T-helper 2 cell treated with Interferon-gamma antibody and Interleukin-4, amounts not matched to agents 100 ng/mL and 5 ng/mL, for 36 hours (primary cell): Measurements from ENCODE around the gene GATAD2A. TPM values are rescaled to one million over a fixed set of nuclear protein-coding genes. Genes with fewer than 3 reads are reported as not detected.

Source experiments
- intact Hi-C: fragments of 100-400 bp; cut with micrococcal nuclease; formaldehyde crosslinking; loops from one replicate; pipeline ENCODE4 v1.15.1; 2023
- total RNA-seq: library from RNA; stranded (reverse); gene quantifications from 2 replicates; pipeline ENCODE4 v1.2.3, GENCODE V29; 2022

The GATAD2A gene
- total RNA-seq, 1 donor from 2014 or later: 123 TPM

DNA sequence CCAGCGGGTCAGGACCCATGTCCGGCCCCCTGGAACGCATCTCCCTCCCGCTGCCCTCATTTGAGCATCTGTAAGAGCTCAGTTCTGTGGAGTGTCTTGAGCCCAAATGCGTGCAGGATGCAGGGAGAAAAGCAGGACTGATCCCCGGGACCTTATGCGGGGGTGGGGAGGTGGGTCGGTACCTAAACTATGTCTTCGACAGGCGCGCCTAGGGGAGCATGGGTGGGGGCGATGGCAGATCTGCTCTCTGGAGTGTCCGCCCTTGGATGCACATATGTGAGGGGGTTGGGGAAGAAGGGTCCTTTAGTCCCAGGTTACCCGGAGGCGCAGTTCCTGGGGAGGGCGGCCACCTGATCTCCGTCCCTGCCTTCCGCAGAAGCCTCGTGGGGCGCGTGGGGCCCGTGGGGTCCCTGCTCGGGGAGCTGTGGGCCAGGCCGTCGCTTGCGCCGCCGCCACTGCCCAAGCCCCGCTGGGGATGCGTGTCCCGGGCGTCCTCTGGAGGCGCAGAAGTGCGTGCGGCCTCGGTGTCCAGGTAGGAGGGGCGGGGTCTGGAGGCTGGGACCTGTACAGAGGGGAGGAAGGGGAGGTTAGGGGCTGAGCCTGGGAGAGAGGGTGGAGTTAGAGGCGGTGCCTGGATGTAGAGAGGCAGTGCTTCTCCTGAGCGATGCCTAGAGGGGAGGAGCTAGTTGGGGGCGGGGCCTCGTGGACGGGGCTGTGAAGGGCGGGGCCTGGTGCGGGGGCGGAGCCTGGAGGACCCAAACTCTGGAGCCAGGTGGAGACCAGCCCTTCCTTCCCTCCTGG lies 135.4 kb downstream of the GATAD2A start:
- intact Hi-C loops: loop anchor here (5.0 kb wide), 1 partner anchor 86 kb away; the partner anchor contains the start of gene LPAR2

DNA sequence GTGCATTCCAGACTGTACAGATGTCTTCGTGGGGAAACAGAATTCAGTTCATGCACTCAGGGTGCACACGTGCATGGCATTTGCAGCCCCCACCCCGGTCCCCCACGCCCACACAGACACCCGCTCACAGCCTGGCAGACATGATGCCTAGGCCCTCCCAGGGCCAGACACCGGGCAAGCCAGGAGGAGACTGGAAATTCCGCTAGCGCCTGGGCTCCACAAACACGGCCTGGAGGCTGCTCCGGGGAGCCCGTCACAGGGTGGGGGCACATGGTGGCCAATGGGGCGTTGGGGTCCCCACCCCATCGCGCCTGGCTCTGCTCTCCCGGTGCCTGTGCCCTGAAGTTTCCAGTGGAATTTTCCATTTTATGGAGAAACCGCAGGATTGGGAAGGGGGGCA lies 136.1 kb downstream of the GATAD2A start:
- intact Hi-C loops: loop anchor here (5.0 kb wide), 1 partner anchor 86 kb away; the partner anchor contains the start of gene LPAR2

DNA sequence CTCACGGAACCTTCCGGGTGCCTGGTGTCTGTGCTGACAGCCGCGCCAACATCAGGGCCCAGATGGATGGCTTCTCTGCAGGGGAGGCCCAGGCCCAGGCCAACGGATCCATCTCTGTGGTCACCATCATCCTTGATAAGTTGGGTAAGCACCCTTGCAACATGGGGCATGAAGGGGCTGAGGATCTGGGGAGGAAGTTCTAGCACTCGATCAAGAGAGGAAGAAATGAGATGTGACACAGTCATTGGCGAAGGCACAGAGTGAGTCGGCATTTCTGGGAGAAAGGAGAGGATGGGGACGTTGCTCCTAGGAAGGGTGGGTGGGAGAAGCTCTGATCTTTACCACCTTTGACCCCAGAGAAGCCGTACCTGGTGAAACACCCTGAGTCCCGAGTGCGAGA lies 137.0 kb downstream of the GATAD2A start:
- intact Hi-C loops: loop anchor here (5.0 kb wide), 1 partner anchor 85 kb away; the partner anchor contains the start of gene LPAR2

DNA sequence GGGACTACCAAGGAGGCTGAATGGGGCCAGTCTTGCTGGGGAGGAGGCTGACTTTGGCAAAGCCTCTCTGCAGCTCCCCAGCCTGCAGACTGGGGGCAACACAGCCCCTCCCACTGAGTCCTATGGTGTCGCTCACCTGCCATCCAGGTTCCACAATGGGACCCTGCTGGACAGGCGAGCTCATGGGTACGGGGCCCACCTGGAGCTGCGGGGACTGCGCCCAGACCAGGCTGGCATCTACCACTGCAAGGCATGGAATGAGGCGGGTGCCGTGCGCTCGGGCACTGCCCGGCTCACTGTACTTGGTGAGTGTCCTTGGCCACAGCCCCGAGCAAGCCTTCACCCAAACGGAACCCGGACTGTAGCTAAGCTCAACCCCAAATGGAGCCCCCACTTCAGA lies 137.6 kb downstream of the GATAD2A start:
- intact Hi-C loops: loop anchor here (5.0 kb wide), 1 partner anchor 84 kb away; the partner anchor contains the start of gene LPAR2

DNA sequence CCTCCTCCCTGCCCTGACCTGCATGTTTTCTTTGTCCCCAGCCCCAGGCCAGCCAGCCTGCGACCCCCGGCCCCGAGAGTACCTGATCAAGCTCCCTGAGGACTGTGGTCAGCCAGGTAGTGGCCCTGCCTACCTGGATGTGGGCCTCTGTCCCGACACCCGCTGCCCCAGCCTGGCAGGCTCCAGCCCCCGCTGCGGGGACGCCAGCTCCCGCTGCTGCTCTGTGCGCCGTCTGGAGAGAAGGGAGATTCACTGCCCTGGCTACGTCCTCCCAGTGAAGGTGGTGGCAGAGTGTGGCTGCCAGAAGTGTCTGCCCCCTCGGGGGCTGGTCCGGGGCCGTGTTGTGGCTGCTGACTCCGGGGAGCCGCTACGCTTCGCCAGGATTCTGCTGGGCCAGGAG lies 138.2 kb downstream of the GATAD2A start:
- intact Hi-C loops: loop anchor here (5.0 kb wide), 1 partner anchor 84 kb away; the partner anchor contains the start of gene LPAR2

DNA sequence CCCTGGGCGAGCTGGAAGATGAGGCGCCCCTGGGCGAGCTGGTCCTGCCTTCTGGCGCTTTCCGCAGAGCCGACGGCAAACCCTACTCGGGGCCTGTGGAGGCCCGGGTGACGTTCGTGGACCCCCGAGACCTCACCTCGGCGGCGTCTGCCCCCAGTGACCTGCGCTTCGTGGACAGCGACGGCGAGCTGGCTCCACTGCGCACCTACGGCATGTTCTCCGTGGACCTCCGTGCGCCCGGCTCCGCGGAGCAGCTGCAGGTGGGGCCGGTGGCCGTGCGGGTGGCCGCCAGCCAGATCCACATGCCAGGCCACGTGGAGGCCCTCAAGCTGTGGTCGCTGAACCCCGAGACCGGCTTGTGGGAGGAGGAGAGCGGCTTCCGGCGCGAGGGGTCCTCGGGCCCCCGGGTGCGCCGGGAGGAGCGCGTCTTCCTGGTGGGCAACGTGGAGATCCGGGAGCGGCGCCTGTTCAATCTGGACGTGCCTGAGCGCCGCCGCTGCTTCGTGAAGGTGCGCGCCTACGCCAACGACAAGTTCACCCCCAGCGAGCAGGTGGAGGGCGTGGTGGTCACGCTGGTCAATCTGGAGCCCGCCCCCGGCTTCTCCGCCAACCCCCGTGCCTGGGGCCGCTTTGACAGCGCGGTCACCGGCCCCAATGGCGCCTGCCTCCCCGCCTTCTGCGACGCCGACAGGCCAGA lies 138.9 kb downstream of the GATAD2A start:
- intact Hi-C loops: loop anchor here (5.0 kb wide), 1 partner anchor 83 kb away; the partner anchor contains the start of gene LPAR2

DNA sequence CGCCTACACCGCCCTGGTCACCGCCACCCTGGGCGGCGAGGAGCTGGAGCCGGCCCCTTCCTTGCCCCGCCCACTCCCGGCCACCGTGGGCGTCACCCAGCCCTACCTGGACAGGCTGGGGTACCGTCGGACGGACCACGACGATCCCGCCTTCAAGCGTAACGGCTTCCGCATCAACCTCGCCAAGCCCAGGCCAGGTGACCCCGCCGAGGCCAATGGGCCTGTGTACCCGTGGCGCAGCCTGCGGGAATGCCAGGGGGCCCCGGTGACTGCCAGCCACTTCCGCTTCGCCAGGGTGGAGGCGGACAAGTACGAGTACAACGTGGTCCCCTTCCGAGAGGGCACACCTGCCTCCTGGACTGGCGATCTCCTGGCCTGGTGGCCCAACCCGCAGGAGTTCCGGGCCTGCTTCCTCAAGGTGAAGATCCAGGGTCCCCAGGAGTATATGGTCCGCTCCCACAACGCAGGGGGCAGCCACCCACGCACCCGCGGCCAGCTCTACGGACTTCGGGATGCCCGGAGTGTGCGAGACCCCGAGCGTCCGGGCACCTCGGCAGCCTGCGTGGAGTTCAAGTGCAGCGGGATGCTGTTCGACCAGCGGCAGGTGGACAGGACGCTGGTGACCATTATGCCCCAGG lies 139.6 kb downstream of the GATAD2A start:
- intact Hi-C loops: loop anchor here (5.0 kb wide), 1 partner anchor 82 kb away; the partner anchor contains the start of gene LPAR2

DNA sequence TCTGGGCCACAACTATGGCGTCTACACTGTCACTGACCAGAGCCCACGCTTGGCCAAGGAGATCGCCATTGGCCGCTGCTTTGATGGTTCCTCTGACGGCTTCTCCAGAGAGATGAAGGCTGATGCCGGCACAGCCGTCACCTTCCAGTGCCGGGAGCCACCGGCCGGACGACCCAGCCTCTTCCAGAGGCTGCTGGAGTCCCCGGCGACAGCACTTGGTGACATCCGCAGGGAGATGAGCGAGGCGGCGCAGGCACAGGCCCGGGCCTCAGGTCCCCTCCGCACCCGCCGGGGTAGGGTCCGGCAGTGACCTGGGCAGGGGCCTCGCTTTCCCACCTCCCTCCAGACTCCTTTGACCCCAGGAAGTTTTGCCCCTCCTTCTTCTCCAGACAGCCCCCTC lies 140.2 kb downstream of the GATAD2A start:
- intact Hi-C loops: no loop called here

DNA sequence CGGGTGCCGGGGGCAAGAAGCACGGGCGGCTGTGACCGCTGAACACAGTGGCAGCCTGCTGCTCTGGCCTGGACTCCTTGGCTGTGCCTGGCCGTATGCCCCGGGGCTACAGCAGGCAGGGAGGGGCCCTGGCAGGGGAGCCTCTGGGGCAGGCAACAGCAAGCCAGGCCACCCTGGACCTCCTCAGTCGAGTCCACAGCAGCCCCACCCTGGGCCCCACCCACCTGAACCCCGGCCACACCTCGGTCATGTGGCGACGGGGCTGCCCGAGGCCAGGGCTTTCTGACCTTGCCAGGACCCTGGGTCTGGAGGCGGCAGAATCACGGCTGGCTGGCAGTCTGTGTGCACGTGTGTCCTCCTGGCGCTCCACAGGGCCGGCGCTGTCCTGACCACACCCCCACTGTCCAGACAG lies 141.3 kb downstream of the GATAD2A start:
- intact Hi-C loops: no loop called here

DNA sequence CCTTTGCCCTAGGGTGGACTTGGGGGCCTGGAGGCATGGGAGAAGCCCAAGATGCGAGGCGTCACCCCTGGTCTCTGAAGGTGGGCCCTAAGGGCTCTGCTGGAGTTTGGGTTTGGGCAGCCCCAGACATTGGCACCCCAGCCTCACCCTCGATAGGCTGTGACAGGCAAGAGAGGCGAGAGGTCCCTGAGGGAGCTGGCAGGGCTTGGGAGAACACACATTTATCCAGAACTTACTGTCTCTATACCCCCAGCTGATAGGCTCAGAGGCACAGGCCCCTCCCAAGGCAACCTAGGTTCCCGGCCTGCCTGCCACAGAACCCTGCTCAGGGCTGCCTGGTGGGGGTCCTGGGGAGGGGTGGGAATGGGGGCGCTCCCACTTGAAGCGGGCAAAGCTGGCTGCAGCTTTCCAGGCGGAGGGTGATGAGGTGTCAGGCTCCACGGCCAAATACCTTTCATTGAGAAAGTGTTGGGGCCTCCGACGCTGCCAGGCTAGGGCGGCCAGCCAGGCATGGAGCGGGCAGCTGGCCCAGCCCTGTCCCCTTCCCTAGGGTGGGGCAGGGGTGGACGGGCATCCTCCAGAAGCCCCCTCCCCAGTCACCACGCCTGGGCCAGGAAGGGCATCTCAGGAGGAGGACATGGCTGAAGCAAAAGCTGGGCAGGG lies 142.3 kb downstream of the GATAD2A start:
- intact Hi-C loops: no loop called here

DNA sequence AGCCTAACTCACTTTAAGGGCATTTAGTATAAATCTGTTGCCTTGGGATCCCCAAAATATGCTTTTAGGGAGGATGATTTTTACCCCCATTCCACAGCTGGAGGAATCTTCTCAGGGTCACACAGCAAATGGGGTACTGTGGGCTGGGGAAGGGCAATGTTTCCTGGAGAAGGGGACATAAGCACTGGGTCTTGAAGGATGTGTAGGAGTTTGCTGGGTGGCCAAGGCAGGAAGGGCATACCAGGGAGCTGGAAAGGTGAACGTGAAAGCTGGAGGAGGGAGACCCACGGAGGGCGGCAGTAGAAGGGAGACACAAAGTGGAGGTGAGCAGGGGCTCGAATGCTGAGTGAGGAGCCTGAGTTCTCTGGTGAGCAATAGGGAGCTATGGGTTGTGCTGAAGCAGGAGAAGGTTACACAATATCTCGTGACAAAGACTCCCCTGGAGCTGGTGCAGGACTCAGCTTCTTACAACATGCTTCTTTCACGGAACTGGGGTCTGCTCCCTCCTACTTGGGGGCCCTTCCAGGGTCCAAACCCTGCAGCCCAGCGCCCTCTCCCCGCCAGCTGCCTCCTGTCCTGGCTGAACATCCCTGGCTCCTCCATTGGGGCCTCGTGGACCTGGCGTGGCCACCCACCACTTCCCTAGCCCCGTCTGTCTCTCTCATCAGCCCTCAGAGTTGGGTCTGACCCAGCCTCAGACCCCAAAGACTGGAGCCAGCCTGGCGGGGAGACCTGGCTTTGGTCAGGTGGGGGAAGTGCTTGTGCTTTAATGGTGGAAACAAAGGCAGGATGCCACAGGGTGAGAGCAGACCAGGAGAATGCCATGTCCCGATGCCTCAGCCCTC lies 143.7 kb downstream of the GATAD2A start:
- intact Hi-C loops: no loop called here

DNA sequence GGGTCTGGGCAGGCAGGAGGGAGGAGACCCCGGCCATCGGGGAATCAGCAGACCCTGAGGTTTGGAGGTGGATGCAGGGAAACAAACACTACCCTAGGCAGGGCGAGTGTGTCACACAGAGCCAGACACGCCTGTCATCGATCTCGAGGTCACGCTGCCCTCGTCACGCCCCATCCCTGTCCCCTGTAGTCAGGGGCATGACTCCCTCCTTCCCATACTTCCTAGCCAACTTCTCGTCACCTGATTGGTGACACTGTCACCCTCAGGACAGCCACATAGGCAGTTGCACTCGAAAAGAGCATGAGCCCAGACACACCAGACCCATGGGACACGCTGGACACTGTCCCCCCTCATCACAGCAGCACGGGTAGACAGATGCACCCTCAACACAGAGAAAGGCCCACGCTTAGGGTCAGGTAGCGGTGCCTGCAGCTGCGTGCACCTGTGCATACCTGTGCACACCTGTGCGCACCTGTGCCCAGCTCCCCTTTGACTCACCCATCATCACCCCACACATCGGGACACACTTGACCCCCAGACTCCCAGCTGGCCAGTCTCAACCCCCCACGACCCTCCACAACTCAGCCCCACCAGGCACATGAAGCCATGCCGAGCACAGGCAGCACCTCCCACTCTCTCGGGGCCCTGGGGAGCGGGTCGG lies 144.5 kb downstream of the GATAD2A start:
- intact Hi-C loops: no loop called here

DNA sequence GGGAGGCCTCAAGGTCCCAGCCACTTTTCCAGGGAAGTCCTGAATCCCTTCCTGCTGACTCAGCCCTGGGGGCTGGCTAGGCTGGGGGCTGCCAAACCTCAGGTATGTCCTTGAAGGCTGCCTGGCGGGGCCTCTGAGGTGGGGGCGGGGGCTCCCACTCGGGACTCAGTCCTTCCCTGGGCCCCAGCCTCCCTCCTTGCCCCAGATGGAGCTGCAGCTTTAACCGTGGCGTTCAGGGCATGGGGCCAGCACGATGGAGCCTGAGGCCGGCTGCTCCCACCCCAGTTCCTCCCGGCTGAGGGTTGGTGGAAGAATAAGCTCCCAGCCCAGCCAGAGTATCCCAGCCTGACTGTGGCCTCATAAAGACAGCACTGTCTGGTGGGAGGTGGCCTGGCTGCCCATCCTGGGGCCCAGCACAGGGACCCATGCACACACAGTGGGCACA lies 145.0 kb downstream of the GATAD2A start:
- intact Hi-C loops: no loop called here

DNA sequence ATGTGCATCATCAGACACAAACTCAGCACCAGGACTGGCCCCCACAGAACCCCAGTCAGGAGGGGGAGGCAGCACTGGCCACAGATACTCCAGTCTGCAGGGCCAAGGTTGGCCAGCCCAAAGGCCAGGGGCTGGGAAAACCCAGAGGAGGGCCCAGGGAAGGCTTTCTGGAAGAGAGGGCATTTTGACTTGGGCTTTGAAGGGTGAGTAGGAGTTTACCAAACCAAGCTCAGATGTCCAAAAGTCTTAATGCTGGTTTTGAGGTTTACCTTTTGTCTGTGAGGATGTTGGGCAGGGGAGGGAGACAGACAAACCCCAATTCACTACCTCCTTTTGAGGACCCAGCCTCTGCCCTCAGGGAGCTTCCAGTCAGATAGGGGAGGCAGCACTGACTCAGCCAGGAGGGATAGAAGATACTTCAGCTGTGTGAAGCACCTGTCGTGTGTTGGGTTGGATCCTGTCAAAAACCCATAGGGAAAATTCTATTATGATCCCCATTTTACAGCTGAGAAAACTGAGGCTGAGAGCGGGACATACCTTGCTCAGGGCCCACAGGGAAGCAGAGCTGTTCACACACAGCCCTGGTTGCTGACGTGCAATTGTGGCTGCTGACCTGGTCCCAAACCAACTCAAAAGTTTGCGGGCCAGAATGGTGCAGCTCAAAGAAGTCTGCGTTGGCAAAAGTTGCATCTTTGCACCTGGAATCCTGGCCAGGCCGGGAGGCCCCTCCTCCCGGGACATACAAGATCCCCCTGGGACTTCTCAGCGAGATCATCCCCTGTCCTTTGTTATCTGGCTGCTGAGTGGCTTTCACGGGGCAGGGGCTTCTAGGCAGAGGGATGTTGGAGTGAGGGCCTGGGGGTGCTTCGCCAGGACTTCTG lies 145.7 kb downstream of the GATAD2A start:
- intact Hi-C loops: no loop called here

DNA sequence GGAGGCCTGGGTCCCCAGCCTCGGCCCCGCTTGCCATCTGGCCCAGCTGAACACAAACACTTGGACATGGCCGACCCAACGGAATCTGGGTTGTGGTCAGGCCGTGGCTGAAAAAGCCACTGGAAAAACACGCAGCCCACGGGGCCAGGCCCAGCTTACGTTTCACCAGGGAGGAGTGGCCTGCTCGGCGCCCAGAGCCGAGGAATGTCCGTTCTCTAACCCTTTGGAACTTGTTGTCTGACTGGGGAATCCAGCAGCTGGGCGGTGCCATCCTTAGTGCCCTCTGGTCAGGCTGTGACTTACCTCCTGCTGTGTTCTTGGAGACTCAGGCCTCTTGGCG lies 146.3 kb downstream of the GATAD2A start:
- intact Hi-C loops: no loop called here

DNA sequence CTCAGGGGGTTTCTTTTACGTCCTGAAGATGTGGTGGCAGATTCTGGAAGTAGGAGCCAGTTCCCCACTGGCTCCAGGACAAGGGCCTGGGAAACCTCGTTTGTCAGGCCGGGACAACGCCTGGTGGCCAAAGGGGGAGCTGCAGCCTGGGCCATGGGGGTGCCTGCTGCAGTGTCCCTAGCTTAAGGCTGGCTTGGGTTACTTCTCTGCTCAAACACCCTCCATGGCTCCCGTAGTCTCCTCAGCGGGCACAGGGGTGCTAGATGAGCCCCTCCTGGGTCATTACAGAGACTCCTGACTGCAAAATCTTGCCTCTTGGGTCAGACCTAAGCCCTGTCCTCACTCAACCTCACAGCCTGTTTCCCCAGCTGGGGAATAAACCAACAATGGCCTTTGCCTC lies 147.3 kb downstream of the GATAD2A start:
- intact Hi-C loops: no loop called here

DNA sequence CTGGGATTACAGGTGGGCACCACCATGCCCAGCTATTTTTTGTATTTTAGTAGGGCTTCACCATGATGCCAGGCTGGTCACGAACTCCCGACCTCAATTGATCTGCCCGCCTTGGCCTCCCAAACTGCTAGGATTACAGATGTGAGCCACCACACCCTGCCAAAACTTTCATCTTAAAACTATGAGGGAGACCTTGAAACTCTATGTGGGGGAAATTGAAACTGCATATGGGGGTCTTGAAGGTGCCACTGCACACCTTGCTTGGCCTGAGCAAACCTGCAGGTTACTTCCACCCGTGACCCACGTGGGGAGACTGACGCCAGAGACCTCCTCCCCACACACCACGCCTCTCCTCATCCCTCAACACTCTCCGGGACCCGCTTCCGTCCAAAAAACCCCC lies 148.2 kb downstream of the GATAD2A start:
- intact Hi-C loops: no loop called here

DNA sequence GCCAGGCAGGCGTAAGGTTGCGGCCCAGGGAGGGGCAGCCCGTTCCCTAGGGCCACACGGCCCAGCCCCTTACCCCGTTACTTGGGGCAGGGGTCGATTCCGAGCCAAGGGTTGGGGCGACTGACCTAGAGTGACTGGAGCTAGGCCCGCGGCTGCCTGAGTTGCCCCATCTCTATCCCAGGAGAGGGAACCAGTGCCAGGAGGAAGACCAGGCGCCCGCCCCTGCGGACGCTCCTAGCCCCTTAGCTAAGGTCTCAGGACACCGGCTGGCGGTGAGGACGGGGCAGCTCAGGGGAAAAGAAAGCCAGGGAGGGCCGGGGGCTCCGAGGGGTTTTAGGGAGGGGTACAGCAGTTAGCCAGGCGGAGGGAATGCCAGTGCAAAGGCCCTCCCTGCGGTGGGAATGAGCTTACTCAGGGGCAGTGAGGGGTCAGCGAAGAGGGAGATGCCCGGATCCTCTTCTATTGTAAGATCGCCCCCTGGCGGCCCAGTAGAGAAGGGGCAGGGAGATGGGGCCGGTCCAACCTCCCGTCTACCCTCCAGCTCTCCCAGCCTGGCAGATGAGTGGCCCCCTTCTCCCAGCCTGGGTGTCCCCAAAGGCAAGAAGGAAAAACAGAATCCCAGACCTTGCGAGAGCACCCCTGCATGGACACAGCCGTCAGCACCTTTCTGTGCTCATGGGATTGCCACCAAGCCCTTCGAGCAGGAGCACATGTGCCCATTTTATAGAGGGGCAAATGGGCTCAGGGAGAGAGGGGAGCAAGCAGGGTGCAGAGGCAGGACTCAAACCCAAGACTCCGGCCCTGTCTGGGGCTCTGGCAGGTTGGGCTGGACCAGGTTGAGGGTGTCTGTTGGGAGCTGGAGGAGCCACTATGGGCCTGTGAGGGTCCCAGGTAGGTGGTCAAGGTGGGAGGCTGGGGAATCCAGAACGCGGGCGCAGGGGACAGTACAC lies 148.9 kb downstream of the GATAD2A start:
- intact Hi-C loops: no loop called here
